ENCODE measurements around the gene STXBP2.

DNA sequence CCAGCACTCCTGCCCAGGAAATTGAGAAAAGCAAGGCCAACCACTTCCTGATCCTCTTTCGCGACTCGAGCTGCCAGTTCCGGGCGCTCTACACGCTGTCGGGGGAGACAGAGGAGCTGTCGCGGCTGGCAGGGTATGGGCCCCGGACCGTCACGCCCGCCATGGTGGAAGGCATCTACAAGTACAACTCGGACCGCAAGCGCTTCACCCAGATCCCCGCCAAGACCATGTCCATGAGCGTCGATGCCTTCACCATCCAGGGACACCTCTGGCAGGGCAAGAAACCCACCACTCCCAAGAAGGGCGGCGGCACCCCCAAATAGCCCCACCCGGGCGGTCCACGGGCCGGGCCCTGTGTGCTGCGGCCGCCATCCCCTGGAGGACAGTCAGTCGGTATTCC, 19.2 kb upstream of the STXBP2 start:
- TF ChIP-seq, protein P1, sequence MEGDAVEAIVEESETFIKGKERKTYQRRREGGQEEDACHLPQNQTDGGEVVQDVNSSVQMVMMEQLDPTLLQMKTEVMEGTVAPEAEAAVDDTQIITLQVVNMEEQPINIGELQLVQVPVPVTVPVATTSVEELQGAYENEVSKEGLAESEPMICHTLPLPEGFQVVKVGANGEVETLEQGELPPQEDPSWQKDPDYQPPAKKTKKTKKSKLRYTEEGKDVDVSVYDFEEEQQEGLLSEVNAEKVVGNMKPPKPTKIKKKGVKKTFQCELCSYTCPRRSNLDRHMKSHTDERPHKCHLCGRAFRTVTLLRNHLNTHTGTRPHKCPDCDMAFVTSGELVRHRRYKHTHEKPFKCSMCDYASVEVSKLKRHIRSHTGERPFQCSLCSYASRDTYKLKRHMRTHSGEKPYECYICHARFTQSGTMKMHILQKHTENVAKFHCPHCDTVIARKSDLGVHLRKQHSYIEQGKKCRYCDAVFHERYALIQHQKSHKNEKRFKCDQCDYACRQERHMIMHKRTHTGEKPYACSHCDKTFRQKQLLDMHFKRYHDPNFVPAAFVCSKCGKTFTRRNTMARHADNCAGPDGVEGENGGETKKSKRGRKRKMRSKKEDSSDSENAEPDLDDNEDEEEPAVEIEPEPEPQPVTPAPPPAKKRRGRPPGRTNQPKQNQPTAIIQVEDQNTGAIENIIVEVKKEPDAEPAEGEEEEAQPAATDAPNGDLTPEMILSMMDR (conservative IDR thresholded peaks at IDR 0.05; ENCODE audit: low read depth, low read length), result no peak
- TF ChIP-seq EZH2 (IDR thresholded peaks at IDR 0.05; ENCODE audit: low read length, unreplicated experiment), result no peak

Data from PC-3 (cell line).